Measurements from ENCODE around the gene LRRC8E.
"Not testable (repeated sequence)": the region's sequence is repeated elsewhere in the genome, so short reads cannot be mapped to it uniquely, and the experiment has no call there.

Gene LRRC8E

DNA sequence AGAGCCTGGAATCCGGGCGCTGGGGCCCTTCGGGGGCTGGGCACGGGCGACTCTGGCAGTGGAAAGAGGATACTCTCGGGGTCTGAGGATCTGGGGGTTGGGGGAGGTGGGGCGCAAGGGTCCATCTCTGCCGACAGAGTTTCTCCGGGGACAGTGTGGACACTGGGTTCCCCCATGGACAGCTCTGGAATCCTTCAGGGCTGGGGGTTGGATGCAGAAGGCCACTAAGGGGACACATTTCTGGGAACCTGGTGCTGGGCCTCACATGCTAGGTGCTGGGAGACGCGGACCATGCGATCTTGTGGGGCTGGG, 28.6 kb downstream of the LRRC8E start:
- DNase-seq: peak in 1 of 2 experiments; percentile 62
- TF ChIP-seq GATA1 (IDR thresholded peaks at IDR 0.05; ENCODE audit: low read depth, low read length) (no peak), POLR2A (IDR thresholded peaks at IDR 0.05; ENCODE audit: low read length) (no peak)

DNA sequence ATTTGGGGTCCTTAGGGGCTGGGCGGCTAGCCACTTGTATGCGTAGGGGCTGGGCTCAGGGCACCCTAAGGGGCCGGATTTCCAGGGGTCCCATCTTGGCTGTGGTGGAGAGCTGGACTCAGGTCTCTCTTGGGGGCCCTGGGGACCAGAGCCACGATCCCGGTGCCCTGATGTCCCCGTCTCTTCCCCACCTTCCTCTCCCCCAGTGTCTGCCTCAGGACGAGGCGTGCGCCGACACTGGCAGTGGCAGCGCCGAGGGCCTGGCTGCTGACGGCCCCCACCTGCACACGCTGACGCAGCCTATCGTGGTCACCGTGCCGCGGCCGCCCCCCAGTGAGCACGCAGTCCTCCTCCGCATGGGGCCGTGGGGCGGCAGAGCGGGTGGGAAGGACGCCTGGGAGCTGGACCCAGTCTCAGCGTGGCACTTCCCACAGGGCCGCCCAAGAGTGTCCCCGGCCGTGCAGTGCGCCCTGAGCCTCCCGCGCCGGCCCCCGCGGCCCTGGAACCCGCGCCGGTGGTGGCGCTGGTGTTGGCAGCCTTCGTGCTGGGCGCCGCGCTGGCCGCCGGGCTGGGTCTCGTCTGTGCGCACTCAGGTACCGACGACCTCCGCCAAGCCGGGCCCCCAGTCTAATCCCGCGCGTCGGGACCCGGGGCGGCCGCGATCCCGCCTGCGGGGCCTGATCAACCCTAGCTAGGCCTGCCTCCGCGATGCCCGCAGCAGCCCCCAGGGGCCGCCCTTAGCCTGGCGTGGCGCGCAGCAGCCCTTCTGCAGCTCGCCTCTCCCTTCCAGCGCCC, 29.2 kb downstream of the LRRC8E start:
- DNase-seq: peak; percentile 89 to 90
- TF ChIP-seq POLR2A (IDR thresholded peaks at IDR 0.05; ENCODE audit: low read length): peak; percentile 43
- TF ChIP-seq GATA1 (IDR thresholded peaks at IDR 0.05; ENCODE audit: low read depth, low read length): no peak

DNA sequence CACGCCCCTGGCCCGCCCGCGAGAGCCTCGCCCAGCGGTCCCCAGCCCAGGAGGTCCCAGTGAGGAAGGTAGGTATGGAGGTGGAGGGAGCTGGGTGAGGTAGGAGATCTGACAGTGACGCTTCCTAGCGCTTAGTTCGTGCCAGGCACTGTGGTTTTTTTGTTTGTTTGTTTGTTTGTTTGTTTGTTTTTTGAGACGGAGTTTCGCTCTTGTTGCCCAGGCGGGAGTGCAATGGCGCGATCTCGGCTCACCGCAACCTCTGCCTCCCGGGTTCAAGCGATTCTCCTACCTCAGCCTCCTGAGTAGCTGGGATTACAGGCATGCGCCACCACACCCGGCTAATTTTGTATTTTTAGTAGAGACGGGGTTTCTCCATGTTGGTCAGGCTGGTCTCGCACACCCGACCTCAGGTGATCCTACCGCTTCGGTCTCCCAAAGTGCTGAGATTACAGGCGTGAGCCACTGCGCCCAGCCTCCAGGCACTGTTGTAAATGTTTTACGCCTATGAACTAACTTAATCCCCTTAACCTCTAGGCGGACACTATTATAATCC, 29.8 kb downstream of the LRRC8E start:
- not testable (repeated sequence) for DNase-seq

DNA sequence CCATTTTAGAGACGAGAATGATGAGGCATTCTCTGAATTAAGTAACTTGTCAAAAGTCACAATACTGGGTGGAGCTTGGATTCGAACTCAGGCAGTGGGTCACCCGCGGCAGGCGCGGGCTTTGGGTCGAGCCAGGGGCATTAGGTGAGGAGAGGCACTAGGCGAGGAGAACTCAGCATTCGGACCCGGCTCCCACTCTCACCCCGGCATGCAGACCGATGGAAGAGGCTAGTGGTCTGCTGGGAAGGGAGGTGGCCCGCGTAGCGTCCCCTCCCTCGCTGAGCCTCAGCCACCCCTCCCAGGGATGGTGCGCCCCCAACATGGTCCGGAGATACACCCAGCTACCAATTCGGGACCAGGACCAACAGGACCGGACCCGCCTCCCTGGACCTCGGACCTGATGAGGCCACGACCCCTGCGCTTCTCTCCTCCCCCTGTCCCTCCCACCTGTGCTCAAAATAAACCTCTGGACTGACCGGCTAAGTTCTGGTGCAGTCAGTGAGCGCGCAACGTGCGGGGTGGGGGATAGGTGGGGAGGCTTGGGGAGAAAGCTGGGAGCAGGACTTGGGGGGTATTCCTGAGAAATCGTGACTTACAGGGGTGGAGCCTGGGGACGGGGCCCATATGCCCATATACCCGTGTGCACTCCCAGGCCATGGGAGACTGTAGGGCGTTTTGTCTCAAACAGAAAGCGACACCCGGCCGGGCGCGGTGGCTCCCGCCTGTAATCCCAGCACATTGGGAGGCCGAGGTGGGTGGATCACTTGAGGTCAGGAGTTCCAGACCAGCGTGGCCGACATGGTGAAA, 30.5 kb downstream of the LRRC8E start:
- TF ChIP-seq GATA1 (IDR thresholded peaks at IDR 0.05; ENCODE audit: low read depth, low read length) (no peak), POLR2A (IDR thresholded peaks at IDR 0.05; ENCODE audit: low read length) (no peak)
- DNase-seq: no peak

DNA sequence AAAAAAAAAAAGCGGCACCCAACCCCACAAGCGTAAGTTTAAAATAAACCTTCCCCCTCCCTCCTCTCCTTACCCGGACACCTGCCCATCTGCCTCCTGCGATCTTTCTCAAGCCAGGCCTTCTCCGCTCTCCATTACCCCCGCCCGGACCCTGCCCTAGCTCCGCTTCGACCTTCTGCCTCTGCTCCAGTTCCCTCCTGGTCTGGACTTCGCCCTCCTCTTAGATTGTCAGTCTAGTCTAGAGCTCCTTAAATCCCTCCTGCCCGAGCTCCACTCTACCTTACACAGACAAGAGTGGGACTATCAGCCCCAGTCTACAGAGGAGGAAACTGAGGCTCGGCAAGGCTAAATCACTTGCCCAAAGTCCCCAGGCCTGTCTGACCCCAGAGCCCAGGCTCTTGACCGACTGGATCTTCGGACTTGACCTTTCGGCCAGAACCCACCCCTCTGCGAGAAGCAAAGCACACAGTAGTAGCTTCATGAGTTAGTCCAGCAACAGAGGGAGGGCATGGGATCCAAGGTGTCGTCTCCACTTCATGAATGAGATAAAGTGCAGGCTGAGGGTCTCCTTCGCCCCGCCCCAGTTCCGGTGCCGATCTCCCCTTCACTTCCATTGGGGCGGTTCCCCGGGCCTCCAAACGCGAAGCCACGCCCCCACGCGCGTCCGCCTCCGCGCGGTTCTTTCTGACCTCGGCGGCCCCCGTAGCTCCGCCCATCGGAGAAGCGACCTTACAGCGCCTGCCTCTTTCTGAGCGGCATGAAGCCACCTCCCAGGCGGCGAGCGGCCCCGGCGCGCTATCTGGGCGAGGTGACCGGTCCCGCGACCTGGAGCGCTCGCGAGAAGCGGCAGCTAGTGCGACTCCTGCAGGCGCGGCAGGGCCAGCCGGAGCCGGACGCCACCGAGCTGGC, 31.6 kb downstream of the LRRC8E start, which contains the start of gene SNAPC2:
Gene SNAPC2 (plus strand): TSS at position 729 of the 909 bp plus-strand sequence. CDS start 29 bp downstream, at position 758.
- DNase-seq: peak; percentile 98 to 99
- TF ChIP-seq POLR2A (IDR thresholded peaks at IDR 0.05; ENCODE audit: low read length): no peak
- no peak for TF ChIP-seq GATA1 (IDR thresholded peaks at IDR 0.05; ENCODE audit: low read depth, low read length)

DNA sequence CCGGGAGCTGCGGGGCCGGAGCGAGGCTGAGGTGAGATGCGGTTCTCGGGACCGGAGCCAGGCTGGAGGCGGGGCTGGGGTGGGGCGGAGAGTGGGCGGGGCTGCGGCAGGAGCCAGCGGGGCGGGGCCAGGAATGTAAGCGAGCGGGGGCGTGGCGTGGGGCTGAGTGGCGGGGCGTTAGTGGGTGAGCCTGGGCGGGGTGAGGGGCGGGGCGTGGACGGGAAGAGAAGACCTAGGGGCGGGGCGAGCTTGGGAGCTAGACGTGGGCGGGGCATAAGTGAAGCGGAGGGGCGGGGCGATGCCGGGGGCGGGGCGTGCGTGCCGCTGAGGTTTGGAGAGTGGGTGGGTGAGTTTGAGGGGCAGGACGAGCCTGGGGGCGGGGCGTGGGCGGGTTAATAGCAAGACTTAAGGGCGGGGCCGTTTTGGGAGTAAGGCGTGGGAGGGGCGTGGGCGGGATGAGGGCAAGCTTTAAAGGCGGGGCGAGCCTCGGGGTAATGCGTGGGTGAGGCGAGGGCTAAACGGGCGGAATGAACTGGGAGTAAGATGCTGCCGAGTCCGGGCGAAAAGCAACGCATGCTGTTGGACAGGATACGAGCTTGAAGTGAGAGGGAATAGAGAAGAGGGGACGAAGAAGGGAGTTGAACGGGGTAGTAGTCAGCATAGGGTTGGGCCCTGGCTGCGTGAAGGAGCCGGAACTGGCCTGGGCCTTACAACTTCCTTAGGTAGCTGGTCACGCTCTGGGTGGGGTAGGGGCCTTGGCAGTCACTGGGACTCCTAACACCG, 32.4 kb downstream of the LRRC8E start:
- TF ChIP-seq POLR2A (IDR thresholded peaks at IDR 0.05; ENCODE audit: low read length) (no peak), GATA1 (IDR thresholded peaks at IDR 0.05; ENCODE audit: low read depth, low read length) (no peak)
- peak; percentile 98 to 100 for DNase-seq

DNA sequence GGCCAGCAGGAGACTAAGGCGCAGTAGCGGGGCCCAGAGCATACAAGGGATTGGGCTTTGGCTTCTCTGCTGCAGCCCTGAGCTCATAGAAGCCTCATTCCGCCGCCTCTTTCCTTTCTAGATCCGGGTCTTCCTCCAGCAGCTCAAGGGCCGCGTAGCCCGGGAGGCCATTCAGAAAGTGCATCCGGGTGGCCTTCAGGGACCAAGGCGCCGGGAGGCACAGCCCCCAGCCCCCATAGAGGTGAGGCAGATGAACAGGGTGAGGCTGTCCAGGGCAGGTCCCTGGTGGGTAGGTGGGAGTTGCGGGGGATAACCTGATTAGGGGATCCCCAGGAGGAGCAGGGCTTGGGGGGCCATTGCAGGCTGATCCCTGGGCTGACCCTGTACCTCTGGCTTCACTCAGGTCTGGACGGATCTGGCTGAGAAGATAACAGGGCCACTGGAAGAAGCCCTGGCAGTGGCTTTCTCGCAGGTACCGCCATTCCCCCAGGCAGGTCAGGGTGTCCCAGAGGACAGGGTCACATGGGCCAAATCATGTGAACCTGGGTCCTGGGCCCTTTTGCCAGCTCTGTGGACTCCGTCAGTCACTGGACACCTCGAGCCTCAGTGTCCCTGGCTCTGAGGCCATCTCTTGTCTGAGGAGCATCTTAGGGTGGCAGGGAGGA, 33.1 kb downstream of the LRRC8E start:
- TF ChIP-seq POLR2A (IDR thresholded peaks at IDR 0.05; ENCODE audit: low read length): no peak
- no peak for DNase-seq

DNA sequence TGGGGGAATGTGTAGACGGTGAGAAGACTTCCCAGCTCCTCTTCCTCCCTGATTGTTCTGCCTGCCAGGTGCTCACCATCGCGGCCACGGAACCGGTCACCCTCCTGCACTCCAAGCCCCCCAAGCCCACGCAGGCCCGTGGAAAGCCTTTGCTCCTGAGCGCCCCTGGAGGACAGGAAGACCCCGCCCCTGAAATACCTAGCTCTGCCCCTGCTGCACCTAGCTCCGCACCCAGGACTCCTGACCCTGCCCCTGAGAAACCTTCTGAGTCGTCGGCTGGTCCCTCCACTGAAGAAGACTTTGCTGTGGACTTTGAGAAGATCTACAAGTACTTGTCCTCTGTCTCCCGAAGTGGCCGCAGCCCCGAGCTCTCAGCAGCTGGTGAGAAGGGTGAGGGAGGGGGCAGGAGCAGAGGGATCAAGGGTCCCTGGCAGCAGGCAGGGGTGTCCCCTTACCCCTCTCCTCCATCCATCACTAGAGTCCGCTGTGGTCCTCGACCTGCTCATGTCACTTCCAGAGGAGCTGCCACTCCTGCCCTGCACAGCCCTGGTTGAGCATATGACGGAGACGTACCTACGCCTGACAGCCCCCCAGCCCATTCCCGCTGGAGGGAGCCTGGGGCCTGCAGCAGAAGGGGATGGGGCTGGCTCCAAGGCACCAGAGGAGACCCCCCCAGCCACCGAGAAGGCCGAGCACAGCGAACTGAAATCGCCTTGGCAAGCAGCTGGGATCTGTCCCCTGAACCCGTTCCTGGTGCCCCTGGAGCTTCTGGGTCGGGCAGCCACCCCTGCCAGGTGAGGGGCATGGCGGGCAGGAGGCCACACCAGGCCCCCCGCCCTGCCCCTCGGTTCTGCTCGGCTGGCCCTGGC, 33.9 kb downstream of the LRRC8E start:
- TF ChIP-seq GATA1 (IDR thresholded peaks at IDR 0.05; ENCODE audit: low read depth, low read length) (no peak), POLR2A (IDR thresholded peaks at IDR 0.05; ENCODE audit: low read length) (no peak)
- no peak for DNase-seq

DNA sequence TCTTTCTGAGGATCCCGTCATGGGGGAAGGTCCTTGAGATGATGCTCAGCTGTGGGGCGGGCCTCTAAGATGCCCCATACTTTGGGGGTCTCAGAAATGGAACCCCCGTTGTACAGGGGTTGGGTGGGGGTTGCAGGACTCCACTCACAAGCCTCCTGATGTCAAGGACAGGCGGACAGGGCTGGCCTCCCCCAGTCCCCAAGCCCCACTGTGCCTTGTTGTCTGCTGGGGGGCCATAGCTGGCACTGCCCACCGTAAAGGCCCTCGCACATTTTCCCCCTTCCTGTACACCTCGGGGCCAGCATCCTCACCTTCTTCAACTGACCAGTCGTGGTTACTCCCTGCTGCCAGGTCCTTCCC, 34.5 kb downstream of the LRRC8E start:
- no peak for TF ChIP-seq POLR2A (IDR thresholded peaks at IDR 0.05; ENCODE audit: low read length)
- no peak for TF ChIP-seq GATA1 (IDR thresholded peaks at IDR 0.05; ENCODE audit: low read depth, low read length)
- DNase-seq: no peak

DNA sequence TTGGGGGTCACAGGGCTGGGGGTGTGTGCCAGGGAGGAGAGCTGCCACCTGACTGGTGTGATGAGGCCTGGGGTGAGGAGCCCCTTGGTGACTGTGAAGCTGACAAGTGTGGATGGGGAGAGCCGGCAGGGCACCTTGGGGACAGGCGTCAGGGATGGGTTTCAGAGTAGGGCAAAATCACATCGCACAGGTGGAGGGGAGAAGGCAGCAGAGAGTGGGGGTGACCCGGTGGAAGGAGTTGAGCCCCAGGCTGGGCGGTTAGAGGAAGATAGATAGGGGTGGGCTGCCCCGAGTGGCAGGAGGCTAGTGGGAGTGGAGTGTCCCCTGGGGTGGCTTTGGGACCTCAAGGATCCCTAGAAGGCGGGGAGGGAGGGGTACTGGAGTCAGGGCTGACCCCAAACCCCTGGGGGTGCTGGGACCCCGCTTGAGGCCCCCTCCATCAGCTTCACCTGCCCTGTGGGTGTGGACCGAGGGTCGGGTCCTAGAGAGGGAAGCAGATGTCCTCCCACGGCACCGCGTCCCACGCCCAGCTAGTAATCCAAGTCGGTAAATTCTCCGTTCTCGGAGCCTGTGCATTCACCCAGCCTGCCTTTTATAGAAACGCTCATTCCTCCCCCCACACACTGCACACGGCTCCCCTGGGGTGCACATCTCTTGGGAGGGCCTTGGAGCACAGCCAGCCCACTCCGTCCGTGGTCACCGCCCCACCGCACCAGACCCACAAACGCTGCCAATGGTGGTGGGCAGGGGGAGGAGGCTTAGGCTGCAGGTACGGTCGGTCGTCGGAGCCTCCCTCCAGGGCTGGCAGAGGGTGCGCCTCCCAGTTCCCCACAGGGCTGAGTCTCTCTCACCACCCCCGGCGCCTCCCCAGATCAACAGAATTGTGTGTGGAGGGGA, 35.2 kb downstream of the LRRC8E start:
- TF ChIP-seq GATA1 (IDR thresholded peaks at IDR 0.05; ENCODE audit: low read depth, low read length): no peak
- no peak for TF ChIP-seq POLR2A (IDR thresholded peaks at IDR 0.05; ENCODE audit: low read length)
- no peak for DNase-seq

DNA sequence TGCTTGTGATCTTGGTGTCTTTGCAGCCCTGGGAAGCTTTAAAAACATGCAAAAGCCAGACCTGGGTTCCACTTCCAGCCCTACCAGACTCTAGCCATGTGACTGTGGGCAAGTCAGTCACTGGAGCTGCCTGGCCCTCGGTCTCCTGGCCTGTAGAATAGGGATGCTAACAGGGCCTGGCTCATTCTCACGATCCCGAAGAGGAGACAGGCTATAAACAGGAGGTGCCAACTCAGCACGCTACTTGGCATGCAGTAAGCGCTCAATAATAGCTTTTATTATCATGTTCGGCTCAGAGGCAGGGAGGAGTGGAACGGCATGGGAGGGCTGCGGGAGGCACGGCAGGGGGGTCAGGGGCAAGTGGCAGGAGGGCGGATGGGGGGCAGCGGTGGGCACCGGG, 35.9 kb downstream of the LRRC8E start:
- TF ChIP-seq GATA1 (IDR thresholded peaks at IDR 0.05; ENCODE audit: low read depth, low read length) (no peak), POLR2A (IDR thresholded peaks at IDR 0.05; ENCODE audit: low read length) (no peak)
- no peak for DNase-seq

All from erythroblast (primary cell).